Measurements from ENCODE around the gene SLFN12L.
"Not testable (repeated sequence)": the region's sequence is repeated elsewhere in the genome, so short reads cannot be mapped to it uniquely, and the experiment has no call there.

The SLFN12L gene

DNA sequence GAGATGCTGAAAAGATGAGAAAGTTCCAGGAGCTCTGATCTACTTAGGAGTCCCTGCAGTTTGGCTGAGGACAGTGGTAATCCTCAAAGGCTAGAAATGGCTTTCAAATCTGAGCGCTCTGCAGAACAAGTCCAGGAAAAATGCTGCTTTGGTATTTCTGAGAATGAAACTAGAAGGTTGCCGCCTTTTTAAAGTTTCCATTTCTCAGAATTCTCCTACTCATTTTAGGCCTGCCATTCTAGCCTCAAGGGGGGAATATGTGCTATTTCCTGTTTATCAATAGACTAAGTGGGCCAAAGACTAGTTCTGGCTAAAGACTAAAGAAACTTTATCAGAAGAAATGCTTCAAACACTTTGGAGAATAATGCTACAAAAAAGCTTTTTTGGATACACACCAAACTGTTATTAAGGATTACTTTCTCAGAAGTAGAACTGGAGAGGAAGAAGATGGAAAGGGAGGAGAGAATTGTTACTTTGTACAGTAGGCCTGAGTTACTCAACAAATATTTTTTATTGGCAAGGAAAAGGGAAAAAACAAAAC is at the start of gene SLFN12L:
Gene SLFN12L (minus strand): TSS at position 78 of the 541 bp plus-strand sequence. CDS start 15,314 bp downstream, outside the sequence.
- peaks cover 2% of the 10 kb centered on the region for H3K27me3 Mint-ChIP-seq
- peak within 1 kb of the TSS; percentile 68 for H3K4me3 Mint-ChIP-seq
- no peaks in the 10 kb centered on the region for H3K36me3 Mint-ChIP-seq (ENCODE audit: low read depth)
- intact Hi-C loops (cut with micrococcal nuclease), result loop anchor here (5.0 to 10.0 kb wide), 2 partner anchors 193 to 210 kb away; no protein-coding TSS in a partner anchor
- no peaks in the 10 kb centered on the region for H3K9me3 Mint-ChIP-seq
- peaks cover 57% of the 10 kb centered on the region for H3K4me1 Mint-ChIP-seq (ENCODE audit: low read depth)
- peak within 1 kb of the TSS; percentile 90 for H3K27ac Mint-ChIP-seq

DNA sequence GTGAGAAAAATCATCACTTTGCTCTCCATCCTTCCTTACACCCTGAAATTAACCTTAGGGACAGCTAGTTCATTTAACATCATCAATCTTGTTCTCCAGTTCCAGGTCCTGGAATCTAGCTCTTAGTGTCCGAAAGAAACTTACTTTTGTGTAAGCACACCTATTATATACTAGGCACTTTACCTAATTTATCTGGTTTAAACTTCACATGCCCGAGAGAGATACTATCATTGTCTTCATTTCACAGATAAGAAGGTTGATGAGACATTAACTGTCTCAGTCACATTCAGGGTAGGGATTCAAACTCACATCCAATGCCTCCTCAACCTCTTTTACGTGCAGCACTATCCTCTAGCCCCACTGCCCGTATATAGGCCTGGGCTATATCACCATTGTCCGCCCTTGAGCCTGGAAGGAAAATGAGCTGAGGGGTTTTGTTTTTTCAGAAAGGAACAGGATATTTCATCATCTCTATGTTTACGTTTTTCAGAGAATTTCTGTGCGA is 49.1 kb upstream of the SLFN12L start:
- peaks cover 10% of the 10 kb centered on the region for H3K36me3 Mint-ChIP-seq (ENCODE audit: low read depth)
- peaks cover 40% of the 10 kb centered on the region for H3K4me1 Mint-ChIP-seq (ENCODE audit: low read depth)
- H3K9me3 Mint-ChIP-seq, result no peaks in the 10 kb centered on the region
- intact Hi-C loops (cut with micrococcal nuclease), result no loop called here
- peak overlapping the region; percentile 97 for H3K27ac Mint-ChIP-seq
- peak overlapping the region; percentile 95 for H3K4me3 Mint-ChIP-seq
- H3K27me3 Mint-ChIP-seq, result peaks cover 7% of the 10 kb centered on the region

DNA sequence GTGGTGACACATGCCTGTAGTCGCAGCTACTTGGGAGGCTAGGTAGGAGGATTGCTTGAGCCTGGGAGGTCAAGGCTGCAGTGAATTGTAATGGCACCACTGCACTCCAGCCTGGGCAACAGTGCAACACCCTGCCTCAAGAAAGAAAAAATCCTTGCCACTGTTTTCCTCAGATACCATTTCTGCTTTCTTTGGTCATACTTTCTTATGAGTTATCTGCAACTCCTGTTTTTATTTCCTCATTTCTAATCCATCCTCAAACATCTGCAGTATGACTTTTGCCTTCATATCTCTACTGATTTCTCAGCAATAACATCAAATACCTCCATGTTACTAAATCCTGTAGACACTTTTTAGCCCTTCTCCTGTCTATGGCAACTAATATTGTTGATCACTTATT is 46.6 kb upstream of the SLFN12L start:
- H3K27ac Mint-ChIP-seq, result no peak overlapping the region
- peaks cover 30% of the 10 kb centered on the region for H3K4me1 Mint-ChIP-seq (ENCODE audit: low read depth)

GRCh38 chr17:35578929-35579432 is 41.5 kb upstream of the SLFN12L start:
- no peaks in the 10 kb centered on the region for H3K9me3 Mint-ChIP-seq
- peaks cover 5% of the 10 kb centered on the region for H3K27me3 Mint-ChIP-seq
- intact Hi-C loops (cut with micrococcal nuclease), result loop anchor here (5.0 kb wide), 1 partner anchor 37 kb away; no protein-coding TSS in a partner anchor
- peaks cover 28% of the 10 kb centered on the region for H3K36me3 Mint-ChIP-seq (ENCODE audit: low read depth)
- H3K27ac Mint-ChIP-seq, result peak overlapping the region; percentile 80
- peaks cover 14% of the 10 kb centered on the region for H3K4me1 Mint-ChIP-seq (ENCODE audit: low read depth)
- peak overlapping the region; percentile 80 for H3K4me3 Mint-ChIP-seq

More for the DNA sequence above, 46.6 kb upstream of the SLFN12L start:
- intact Hi-C loops (cut with micrococcal nuclease), result no loop called here
- Mint-ChIP-seq H3K4me3 (no peak overlapping the region), H3K27me3 (peaks cover 7% of the 10 kb centered on the region), H3K36me3 (ENCODE audit: low read depth) (peaks cover 10% of the 10 kb centered on the region), H3K9me3 (no peaks in the 10 kb centered on the region)

GRCh38 chr17:35578197-35578928 is 40.9 kb upstream of the SLFN12L start, which contains the start of gene PEX12:
PEX12 (minus strand) TSS chr17:35578571; CDS start chr17:35578021, 550 bp downstream.
- H3K4me1 Mint-ChIP-seq (ENCODE audit: low read depth), result peaks cover 13% of the 10 kb centered on the region
- intact Hi-C loops (cut with micrococcal nuclease), result loop anchor here (5.0 kb wide), 1 partner anchor 36 kb away; no protein-coding TSS in a partner anchor
- peaks cover 4% of the 10 kb centered on the region for H3K27me3 Mint-ChIP-seq
- no peaks in the 10 kb centered on the region for H3K9me3 Mint-ChIP-seq
- H3K4me3 Mint-ChIP-seq, result peak within 1 kb of the TSS; percentile 80
- H3K36me3 Mint-ChIP-seq (ENCODE audit: low read depth), result peaks cover 35% of the 10 kb centered on the region
- peak within 1 kb of the TSS; percentile 80 for H3K27ac Mint-ChIP-seq

GRCh38 chr17:35577830-35578196 is 40.3 kb upstream of the SLFN12L start:
- intact Hi-C loops (cut with micrococcal nuclease), result loop anchor here (5.0 kb wide), 1 partner anchor 36 kb away; no protein-coding TSS in a partner anchor
- peak overlapping the region; percentile 80 for H3K4me3 Mint-ChIP-seq
- peaks cover 3% of the 10 kb centered on the region for H3K27me3 Mint-ChIP-seq
- no peaks in the 10 kb centered on the region for H3K9me3 Mint-ChIP-seq
- H3K36me3 Mint-ChIP-seq (ENCODE audit: low read depth), result peaks cover 38% of the 10 kb centered on the region
- peaks cover 13% of the 10 kb centered on the region for H3K4me1 Mint-ChIP-seq (ENCODE audit: low read depth)
- H3K27ac Mint-ChIP-seq, result peak overlapping the region; percentile 80

DNA sequence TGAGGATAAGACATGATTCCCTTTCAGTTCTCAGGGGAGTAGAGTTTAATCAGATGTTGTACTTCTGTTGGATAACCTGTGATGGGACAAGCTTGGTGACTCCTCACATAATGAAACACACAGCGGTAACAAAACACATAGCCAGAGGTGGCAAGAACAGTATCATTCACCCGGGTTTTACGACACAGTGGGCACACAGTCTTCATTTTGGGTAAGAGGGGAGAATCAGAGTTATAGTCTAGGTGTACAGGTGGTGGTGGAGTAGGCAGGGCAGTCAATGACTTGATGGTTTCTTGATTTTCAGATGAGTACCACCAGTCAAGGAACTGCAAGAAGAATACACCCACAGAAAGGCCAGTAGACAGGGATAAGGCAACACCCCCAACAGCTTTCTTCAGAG is 38.3 kb upstream of the SLFN12L start:
- no peak overlapping the region for H3K27ac Mint-ChIP-seq
- intact Hi-C loops (cut with micrococcal nuclease), result loop anchor here (5.0 kb wide), 1 partner anchor 33 kb away; no protein-coding TSS in a partner anchor

GRCh38 chr17:35569405-35569804 is 31.9 kb upstream of the SLFN12L start:
- Mint-ChIP-seq H3K9me3 (no peaks in the 10 kb centered on the region), H3K27me3 (peaks cover 13% of the 10 kb centered on the region), H3K36me3 (ENCODE audit: low read depth) (peaks cover 32% of the 10 kb centered on the region), H3K27ac (no peak overlapping the region), H3K4me3 (peak overlapping the region; percentile 17), H3K4me1 (ENCODE audit: low read depth) (peaks cover 35% of the 10 kb centered on the region)
- intact Hi-C loops (cut with micrococcal nuclease), result no loop called here

More for the DNA sequence above, 38.3 kb upstream of the SLFN12L start:
- no peaks in the 10 kb centered on the region for H3K9me3 Mint-ChIP-seq
- no peak overlapping the region for H3K4me3 Mint-ChIP-seq
- peaks cover 44% of the 10 kb centered on the region for H3K36me3 Mint-ChIP-seq (ENCODE audit: low read depth)
- H3K27me3 Mint-ChIP-seq, result no peaks in the 10 kb centered on the region
- H3K4me1 Mint-ChIP-seq (ENCODE audit: low read depth), result peaks cover 16% of the 10 kb centered on the region

GRCh38 chr17:35568561-35568960 is 31.1 kb upstream of the SLFN12L start:
- intact Hi-C loops (cut with micrococcal nuclease), result no loop called here
- Mint-ChIP-seq H3K27ac (peak overlapping the region; percentile 90), H3K4me1 (ENCODE audit: low read depth) (peaks cover 35% of the 10 kb centered on the region), H3K36me3 (ENCODE audit: low read depth) (peaks cover 24% of the 10 kb centered on the region), H3K9me3 (no peaks in the 10 kb centered on the region), H3K4me3 (peak overlapping the region; percentile 88), H3K27me3 (peaks cover 13% of the 10 kb centered on the region)

- peak overlapping the region; percentile 90 for H3K27ac Mint-ChIP-seq
- peaks cover 35% of the 10 kb centered on the region for H3K4me1 Mint-ChIP-seq (ENCODE audit: low read depth)
- peaks cover 13% of the 10 kb centered on the region for H3K36me3 Mint-ChIP-seq (ENCODE audit: low read depth)
- intact Hi-C loops (cut with micrococcal nuclease), result no loop called here
- no peaks in the 10 kb centered on the region for H3K9me3 Mint-ChIP-seq
- peak overlapping the region; percentile 88 for H3K4me3 Mint-ChIP-seq
- H3K27me3 Mint-ChIP-seq, result peaks cover 13% of the 10 kb centered on the region
Measured at GRCh38 chr17:35566968-35567367, 29.5 kb upstream of the SLFN12L start.

GRCh38 chr17:35563181-35563580 is 25.7 kb upstream of the SLFN12L start:
- H3K36me3 Mint-ChIP-seq (ENCODE audit: low read depth); H3K9me3 Mint-ChIP-seq; H3K27ac Mint-ChIP-seq; H3K4me3 Mint-ChIP-seq; intact Hi-C loops (cut with micrococcal nuclease): not testable (repeated sequence)
- H3K4me1 Mint-ChIP-seq (ENCODE audit: low read depth), result peaks cover 19% of the 10 kb centered on the region
- peaks cover 13% of the 10 kb centered on the region for H3K27me3 Mint-ChIP-seq

- Mint-ChIP-seq H3K4me1 (ENCODE audit: low read depth) (peaks cover 28% of the 10 kb centered on the region), H3K36me3 (ENCODE audit: low read depth) (no peaks in the 10 kb centered on the region), H3K27me3 (peaks cover 3% of the 10 kb centered on the region), H3K9me3 (no peaks in the 10 kb centered on the region), H3K4me3 (no peak within 1 kb of the TSS), H3K27ac (peak within 1 kb of the TSS; percentile 56)
- intact Hi-C loops (cut with micrococcal nuclease), result no loop called here
Measured at GRCh38 chr17:35560703-35561102, 23.2 kb upstream of the SLFN12L start, which contains the start of gene SLFN14. SLFN14 (minus strand) TSS chr17:35560819; CDS start chr17:35558062, 2,757 bp downstream.

DNA sequence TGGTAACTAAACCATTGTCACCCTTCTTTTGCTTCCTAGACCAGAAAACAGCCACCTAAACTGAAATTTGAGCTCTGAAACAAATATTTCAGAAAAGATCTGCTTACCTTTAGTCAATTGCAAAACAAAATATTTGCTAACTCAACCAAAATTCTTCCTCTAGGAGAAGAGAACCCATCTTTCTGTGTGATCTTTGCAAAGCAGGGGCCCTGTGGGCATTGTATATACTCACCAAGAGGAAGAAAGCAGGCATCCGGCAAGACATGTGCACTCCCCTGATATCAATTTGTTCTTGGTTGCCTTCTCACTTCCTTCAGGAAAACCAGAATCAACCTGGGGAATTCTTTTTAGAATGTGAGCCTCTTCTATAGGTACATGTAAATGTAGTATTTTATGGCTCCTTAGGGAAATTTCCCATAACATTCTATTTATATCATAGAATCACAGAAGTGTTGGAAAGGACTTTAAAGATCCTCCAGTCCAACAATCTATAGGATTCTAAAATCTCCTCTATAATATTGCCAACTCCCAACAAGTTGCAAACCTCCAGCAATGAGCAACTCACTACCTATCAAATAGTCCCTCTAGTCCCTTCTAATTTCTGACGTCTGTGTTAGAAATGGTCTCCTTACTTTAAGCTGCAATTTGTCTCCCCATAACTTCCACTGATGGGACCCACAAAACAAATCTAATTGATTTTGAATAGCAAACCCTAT is 22.2 kb upstream of the SLFN12L start:
- peaks cover 2% of the 10 kb centered on the region for H3K27me3 Mint-ChIP-seq
- no peaks in the 10 kb centered on the region for H3K36me3 Mint-ChIP-seq (ENCODE audit: low read depth)
- H3K4me3 Mint-ChIP-seq, result no peak overlapping the region
- H3K27ac Mint-ChIP-seq, result no peak overlapping the region
- intact Hi-C loops (cut with micrococcal nuclease), result no loop called here
- H3K4me1 Mint-ChIP-seq (ENCODE audit: low read depth), result peaks cover 28% of the 10 kb centered on the region
- H3K9me3 Mint-ChIP-seq, result no peaks in the 10 kb centered on the region

Data from dendritic cell treated with granulocyte-macrophage colony-stimulating factor and Interleukin-4, amounts not matched to agents 40 ng/mL and 50 ng/mL, for 4 days (primary cell).